Loucy (cell line): Measurements from ENCODE around the gene CAPN11.

ENCODE experiments used
- H2AFZ ChIP-seq: fragments of 200-600 bp; sonication (generic); 2 replicates; pipeline ENCODE4 v1.6.0; 2016; ENCODE audit warnings: antibody characterized with exemption, mild to moderate bottlenecking, low read length, moderate library complexity
- H3F3A ChIP-seq: fragments of 200-600 bp; 2 replicates; pipeline ENCODE4 v1.6.0; 2016; ENCODE audit warnings: antibody characterized with exemption, low read depth, mild to moderate bottlenecking
- H3K27me3 ChIP-seq: fragments of 200-600 bp; sonication (generic); 2 replicates; pipeline ENCODE4 v1.6.1; 2014; ENCODE audit warnings: low read length, mild to moderate bottlenecking; ENCODE audit not compliant: insufficient read depth, poor library complexity, severe bottlenecking
- H3K36me3 ChIP-seq: fragments of 200-600 bp; sonication (generic); 2 replicates; pipeline ENCODE4 v1.6.1; 2016; ENCODE audit warnings: low read length; ENCODE audit not compliant: insufficient read depth
- H3K4me1 ChIP-seq: fragments of 200-600 bp; sonication (generic); 2 replicates; pipeline ENCODE4 v1.5.1; 2014; ENCODE audit warnings: low read length, mild to moderate bottlenecking; ENCODE audit not compliant: insufficient read depth, poor library complexity, severe bottlenecking
- H3K4me2 ChIP-seq: fragments of 200-600 bp; sonication (generic); 2 replicates; pipeline ENCODE4 v1.6.0; 2014; ENCODE audit warnings: antibody characterized with exemption, low read length, low read depth, mild to moderate bottlenecking; ENCODE audit not compliant: poor library complexity, severe bottlenecking
- H3K4me3 ChIP-seq: fragments of 200-600 bp; sonication (generic); 2 replicates; pipeline ENCODE4 v1.5.1; 2014; ENCODE audit warnings: low read length, mild to moderate bottlenecking, mixed read lengths; ENCODE audit not compliant: poor library complexity, severe bottlenecking
- H3K79me2 ChIP-seq: fragments of 200-600 bp; sonication (generic); 2 replicates; pipeline ENCODE4 v1.6.1; 2014; ENCODE audit warnings: low read length; ENCODE audit not compliant: insufficient read depth
- H3K9ac ChIP-seq: fragments of 200-600 bp; sonication (generic); 2 replicates; pipeline ENCODE4 v1.6.0; 2014; ENCODE audit warnings: mild to moderate bottlenecking, low read depth, low read length, moderate library complexity; ENCODE audit not compliant: poor library complexity, severe bottlenecking
- H3K9me2 ChIP-seq: fragments of 200-600 bp; sonication (generic); replicated peaks from 2 replicates; pipeline ENCODE4 v1.6.1; 2016; ENCODE audit warnings: low read depth, low read length, mixed read lengths
- H3K9me3 ChIP-seq: fragments of 200-600 bp; sonication (generic); 2 replicates; pipeline ENCODE4 v1.6.1; 2014; ENCODE audit warnings: mild to moderate bottlenecking, antibody characterized with exemption, low read length, low read depth; ENCODE audit not compliant: insufficient read depth
- H4K20me1 ChIP-seq: fragments of 200-600 bp; sonication (generic); 2 replicates; pipeline ENCODE4 v1.6.0; 2014; ENCODE audit warnings: antibody characterized with exemption, low read length, mild to moderate bottlenecking; ENCODE audit not compliant: insufficient read depth, poor library complexity, severe bottlenecking
- CTCF ChIP-seq: fragments of 200-600 bp; sonication (generic); conservative IDR thresholded peaks from 2 replicates; pipeline ENCODE4 v1.5.1; 2014; ENCODE audit warnings: mild to moderate bottlenecking, antibody characterized with exemption, low read length
- EZH2phosphoT487 ChIP-seq: fragments of 200-600 bp; IDR thresholded peaks from 2 replicates; pipeline ENCODE4 v1.6.1; 2018; ENCODE audit warnings: antibody characterized with exemption, mild to moderate bottlenecking, moderate library complexity, borderline replicate concordance

Gene CAPN11

GRCh38 chr6:44132476-44132875 lies 26.1 kb upstream of the CAPN11 start:
- no peaks in the 10 kb centered on the region for H3F3A ChIP-seq
- no peak overlapping the region for H3K4me2 ChIP-seq
- no peaks in the 10 kb centered on the region for H3K9me3 ChIP-seq
- no peak for TF ChIP-seq CTCF
- no peak for TF ChIP-seq EZH2phosphoT487
- H3K79me2 ChIP-seq, result no peaks in the 10 kb centered on the region
- no peak overlapping the region for H2AFZ ChIP-seq
- H3K4me1 ChIP-seq, result peaks cover 9% of the 10 kb centered on the region
- no peaks in the 10 kb centered on the region for H4K20me1 ChIP-seq
- no peaks in the 10 kb centered on the region for H3K36me3 ChIP-seq
- H3K9ac ChIP-seq, result no peak overlapping the region
- H3K9me2 ChIP-seq, result no peaks in the 10 kb centered on the region
- no peaks in the 10 kb centered on the region for H3K27me3 ChIP-seq
- no peak overlapping the region for H3K4me3 ChIP-seq

- 0 out of 2 replicates have a peak overlapping the region, but pooled peaks have one; percentile 42 for H2AFZ ChIP-seq
- peaks cover 2% of the 10 kb centered on the region for H3K4me1 ChIP-seq
- H3F3A ChIP-seq, result no peaks in the 10 kb centered on the region
- H3K9me3 ChIP-seq, result no peaks in the 10 kb centered on the region
- H4K20me1 ChIP-seq, result no peaks in the 10 kb centered on the region
- H3K79me2 ChIP-seq, result no peaks in the 10 kb centered on the region
- H3K4me2 ChIP-seq, result peak overlapping the region; percentile 27
- no peaks in the 10 kb centered on the region for H3K36me3 ChIP-seq
- no peak overlapping the region for H3K4me3 ChIP-seq
- TF ChIP-seq EZH2phosphoT487, result no peak
- no peak for TF ChIP-seq CTCF
- H3K27me3 ChIP-seq, result no peaks in the 10 kb centered on the region
- no peaks in the 10 kb centered on the region for H3K9me2 ChIP-seq
- H3K9ac ChIP-seq, result peak overlapping the region; percentile 15
These were observed 25.4 kb upstream of the CAPN11 start for GRCh38 chr6:44133003-44133931.

GRCh38 chr6:44133981-44134711 lies 24.5 kb upstream of the CAPN11 start:
- Histone ChIP-seq H3K9me2 (no peaks in the 10 kb centered on the region), H3K9ac (no peak overlapping the region), H3K36me3 (no peaks in the 10 kb centered on the region), H3K9me3 (no peaks in the 10 kb centered on the region), H4K20me1 (no peaks in the 10 kb centered on the region), H3K4me3 (no peak overlapping the region), H3F3A (no peaks in the 10 kb centered on the region), H3K4me2 (no peak overlapping the region), H2AFZ (no peak overlapping the region), H3K79me2 (no peaks in the 10 kb centered on the region), H3K27me3 (no peaks in the 10 kb centered on the region), H3K4me1 (no peaks in the 10 kb centered on the region)
- TF ChIP-seq CTCF (no peak), EZH2phosphoT487 (no peak)
